ENCODE results near the gene IL23R.

The IL23R gene

GRCh38 chr1:67304023-67304422, 137.8 kb downstream of the IL23R start:
- DNase-seq (ENCODE audit: low read depth) = no peak

GRCh38 chr1:67306547-67306946, 140.3 kb downstream of the IL23R start:
- H3K4me3 ChIP-seq (replicated peaks; ENCODE audit: low read depth, low read length) = no peak overlapping the region
- DNase-seq (ENCODE audit: low read depth) = no peak
- no peak for TF ChIP-seq CTCF (IDR thresholded peaks at IDR 0.05; ENCODE audit: low read length, missing control alignments)

More at GRCh38 chr1:67304023-67304422, 137.8 kb downstream of the IL23R start:
- no peak for TF ChIP-seq CTCF (IDR thresholded peaks at IDR 0.05; ENCODE audit: low read length, missing control alignments)
- no peak overlapping the region for H3K4me3 ChIP-seq (replicated peaks; ENCODE audit: low read depth, low read length)

- no peak for DNase-seq (ENCODE audit: low read depth)
- no peak within 1 kb of the TSS for H3K4me3 ChIP-seq (replicated peaks; ENCODE audit: low read depth, low read length)
- no peak for TF ChIP-seq CTCF (IDR thresholded peaks at IDR 0.05; ENCODE audit: low read length, missing control alignments)
Measured at GRCh38 chr1:67307251-67308060, 141.2 kb downstream of the IL23R start, which contains the start of gene IL12RB2. Gene IL12RB2, plus strand, starts transcription at chr1:67307873. Its CDS starts 12,496 bp downstream, at chr1:67320369.

DNA sequence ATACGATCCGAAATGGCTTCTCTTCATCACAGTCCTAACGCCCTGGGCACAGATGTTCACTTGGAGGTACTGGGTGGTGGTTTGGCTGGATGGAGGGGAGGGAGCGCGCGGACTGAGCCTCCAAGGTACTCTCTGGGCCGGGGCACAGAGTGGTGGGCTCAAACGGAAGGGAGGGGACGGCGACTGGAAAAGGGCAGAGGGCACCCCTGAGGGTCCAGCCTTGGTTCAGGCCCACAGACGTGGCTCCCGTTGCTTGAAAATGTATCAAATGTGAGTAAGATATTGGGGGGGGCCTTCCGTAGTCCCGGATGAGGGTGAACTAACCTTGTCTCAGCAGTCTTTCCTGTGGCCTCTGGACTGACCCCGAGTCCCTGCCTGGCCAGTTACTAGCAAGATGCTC, 141.9 kb downstream of the IL23R start:
- no peak for TF ChIP-seq CTCF (IDR thresholded peaks at IDR 0.05; ENCODE audit: low read length, missing control alignments)
- H3K4me3 ChIP-seq (replicated peaks; ENCODE audit: low read depth, low read length) = no peak overlapping the region
- DNase-seq (ENCODE audit: low read depth) = no peak

All from fibroblast of pulmonary artery (primary cell).